GM19395 (cell line): ENCODE data around the gene MTMR12.

Experiments
- ATAC-seq: cut with Tn5 transposase; IDR thresholded peaks from one replicate; pipeline ENCODE4 v1.9.1; 2021; ENCODE audit warnings: mild to moderate bottlenecking, moderate library complexity; ENCODE audit not compliant: unreplicated experiment

Gene MTMR12

DNA sequence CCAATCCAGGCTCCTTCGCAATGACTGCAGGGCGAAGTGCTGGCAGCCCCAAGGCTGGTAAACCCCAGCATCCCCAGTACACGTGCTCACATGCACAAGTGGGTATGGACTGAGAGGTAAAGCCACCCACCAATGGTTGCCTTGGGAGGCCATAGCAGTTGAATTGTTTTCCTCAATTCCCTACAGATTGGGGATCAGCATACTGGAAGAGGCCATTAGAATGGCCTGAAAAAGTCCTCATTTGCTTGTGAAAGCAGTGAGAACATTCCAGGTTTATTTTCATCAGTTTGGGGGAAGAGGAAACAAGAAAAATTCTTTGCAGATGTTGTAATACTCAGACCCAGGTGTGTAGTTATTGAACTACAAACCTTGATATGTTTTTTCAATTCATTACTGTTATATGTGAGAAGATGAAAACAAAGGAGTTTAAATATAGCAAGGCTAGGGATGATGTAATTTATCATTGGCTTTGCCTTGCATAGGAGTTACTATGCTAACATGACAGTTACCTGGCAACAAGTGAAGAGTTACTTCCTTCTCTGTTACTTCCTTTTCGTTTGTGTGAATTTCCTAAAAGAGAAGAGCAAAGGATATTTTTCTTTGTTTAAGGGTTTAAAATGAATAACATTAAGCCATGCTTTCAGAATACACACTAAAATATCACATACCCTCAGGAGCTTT, 36.4 kb downstream of the MTMR12 start:
- ATAC-seq, result peak; percentile 33

DNA sequence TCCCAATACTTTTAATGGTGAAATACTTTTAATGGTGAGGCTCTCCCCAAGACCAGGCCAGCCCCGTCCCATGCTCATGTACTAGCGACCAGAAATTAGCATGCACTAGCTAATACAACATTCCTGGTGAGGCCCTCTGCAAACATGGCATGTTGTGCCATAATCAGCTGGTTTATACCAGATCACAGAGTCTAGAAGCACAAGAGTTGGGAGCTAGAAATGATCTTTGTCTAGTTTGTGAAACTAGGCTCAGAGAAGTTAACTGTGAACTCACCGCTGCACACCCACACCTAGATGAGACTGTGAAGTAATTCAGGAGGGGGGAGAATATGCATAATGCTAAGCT, 37.4 kb downstream of the MTMR12 start:
- ATAC-seq, result no peak

DNA sequence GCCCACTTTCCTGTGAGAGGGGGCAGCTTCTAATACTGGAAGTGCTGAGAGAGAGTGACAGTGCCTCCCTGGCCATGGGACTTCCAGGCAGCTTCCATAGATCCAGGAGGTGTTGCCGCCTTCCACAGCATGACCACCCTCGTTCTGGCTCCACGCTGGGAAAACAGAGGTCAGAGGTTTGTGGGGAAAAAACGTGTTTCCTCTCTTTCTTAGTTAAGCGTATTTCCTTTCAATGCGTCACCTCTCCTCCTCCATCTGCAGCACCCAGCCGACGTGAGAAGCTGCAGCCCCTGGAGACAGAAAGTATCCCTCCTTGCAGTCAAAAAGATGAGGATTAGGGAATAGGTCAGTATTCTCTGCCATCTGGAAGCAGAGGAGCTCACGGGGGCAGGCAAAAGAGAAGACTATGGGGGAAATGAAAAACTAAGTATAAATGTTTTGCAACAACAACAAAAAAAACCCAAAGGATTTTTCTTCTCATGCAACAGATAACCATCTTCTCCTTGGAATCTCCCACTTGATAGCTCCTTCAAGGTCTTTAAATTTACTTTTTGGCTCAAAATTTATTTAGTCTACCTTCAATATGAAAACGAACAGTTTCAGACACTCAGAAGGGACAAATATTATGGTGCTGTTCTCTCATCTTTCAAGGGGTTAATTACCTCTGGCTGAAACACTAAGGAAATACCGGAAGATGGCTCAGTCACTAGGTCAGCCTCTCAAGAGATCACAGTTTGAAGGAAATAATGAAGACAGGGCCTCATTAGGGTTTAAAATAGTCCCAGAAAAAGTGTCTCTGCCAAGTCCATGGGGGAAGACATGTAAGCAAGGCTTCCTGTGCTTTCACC, 38.0 kb downstream of the MTMR12 start:
- no peak for ATAC-seq

GRCh38 chr5:32273821-32274220, 38.9 kb downstream of the MTMR12 start:
- no peak for ATAC-seq

- ATAC-seq, result no peak
Measured at GRCh38 chr5:32272746-32273145, 40.0 kb downstream of the MTMR12 start.

DNA sequence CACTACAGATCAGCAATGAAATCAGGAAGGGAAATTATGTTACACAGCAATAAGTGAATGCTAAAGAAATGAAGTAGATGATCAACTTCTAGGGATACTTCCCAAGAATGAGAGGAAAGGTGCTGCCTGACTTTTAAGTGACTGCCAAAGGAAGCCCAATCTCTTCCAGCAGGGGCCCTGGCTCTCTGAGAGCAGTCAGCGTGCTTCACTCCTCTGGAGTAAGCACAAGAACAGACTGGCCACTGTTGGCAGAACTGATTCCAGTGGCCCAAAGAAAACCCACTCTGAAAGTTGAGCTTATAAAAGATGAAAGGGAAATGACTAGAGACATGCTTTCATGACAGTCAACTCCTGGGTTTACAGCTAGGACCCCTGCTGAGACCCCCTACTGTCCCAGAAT, 41.8 kb downstream of the MTMR12 start:
- ATAC-seq, result no peak

DNA sequence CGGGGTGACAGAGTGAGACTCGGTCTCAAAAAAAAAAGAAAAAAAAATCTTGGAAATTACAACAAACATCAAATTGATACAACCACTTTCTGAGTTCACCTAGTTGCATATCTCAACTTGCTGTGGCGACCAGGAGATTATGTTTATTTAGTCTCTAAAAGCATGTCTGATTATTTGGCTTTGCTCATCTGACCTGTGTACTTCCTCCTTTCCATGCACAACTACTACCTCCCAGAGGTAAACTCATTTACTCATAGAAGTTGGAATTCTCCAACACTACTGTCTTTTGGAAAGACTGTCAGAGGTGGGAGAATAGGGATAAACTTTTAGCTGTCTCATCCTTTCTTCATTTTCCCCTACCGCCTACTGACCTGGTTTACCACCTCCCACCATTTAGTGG, 42.6 kb downstream of the MTMR12 start:
- no peak for ATAC-seq

DNA sequence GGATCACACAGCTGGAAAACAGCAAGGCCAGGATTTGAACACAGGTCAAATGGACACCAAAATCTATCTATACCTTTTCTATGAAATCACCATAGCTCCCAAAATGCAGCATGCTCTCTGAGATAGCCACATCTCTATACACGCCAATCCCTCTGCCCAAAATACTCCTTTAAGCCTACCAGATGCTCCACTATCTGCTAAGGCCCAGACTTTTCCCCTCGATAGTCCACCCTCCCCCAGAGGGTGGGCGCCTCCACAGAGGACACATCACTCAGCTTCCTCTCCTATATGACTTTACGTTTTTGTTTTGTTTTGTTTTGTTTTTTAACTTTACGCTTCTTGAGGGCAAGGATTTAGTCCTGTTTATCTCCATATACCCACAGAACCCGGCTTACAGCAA, 46.8 kb downstream of the MTMR12 start:
- no peak for ATAC-seq

DNA sequence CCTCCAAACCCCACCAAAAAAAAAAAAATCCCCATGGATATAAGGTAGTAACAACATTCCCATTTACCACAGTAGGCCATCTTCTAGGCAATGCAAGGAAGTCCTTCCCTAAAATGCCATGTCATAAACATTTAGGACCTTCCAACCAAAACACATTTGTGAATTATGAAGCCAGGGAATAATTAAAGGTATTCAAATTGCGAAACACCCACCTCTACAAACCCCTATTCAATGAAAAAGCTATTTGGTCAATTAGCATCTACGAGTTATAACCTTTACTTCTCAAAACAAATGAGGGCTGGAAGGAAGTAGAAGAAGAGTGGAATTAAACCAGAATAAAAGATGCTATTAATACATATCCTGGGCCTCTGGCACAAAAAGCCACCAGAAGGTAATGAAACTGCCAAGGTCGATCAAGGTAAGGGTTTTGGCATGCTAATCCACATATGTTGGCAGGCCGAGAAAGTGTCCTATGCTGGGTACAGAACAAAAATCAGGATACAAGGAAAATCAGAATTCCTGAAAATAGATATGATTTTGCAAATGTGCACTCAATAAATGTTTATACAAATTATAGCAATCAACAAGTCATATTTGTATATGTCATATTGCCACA, 47.7 kb downstream of the MTMR12 start:
- ATAC-seq, result no peak

- ATAC-seq, result no peak
Measured at GRCh38 chr5:32263684-32264083, 49.1 kb downstream of the MTMR12 start.

GRCh38 chr5:32261198-32261597, 51.5 kb downstream of the MTMR12 start:
- peak; percentile 88 for ATAC-seq

GRCh38 chr5:32259033-32259432, 53.7 kb downstream of the MTMR12 start:
- no peak for ATAC-seq

- ATAC-seq, result no peak
Measured at GRCh38 chr5:32258424-32258823, 54.3 kb downstream of the MTMR12 start.

DNA sequence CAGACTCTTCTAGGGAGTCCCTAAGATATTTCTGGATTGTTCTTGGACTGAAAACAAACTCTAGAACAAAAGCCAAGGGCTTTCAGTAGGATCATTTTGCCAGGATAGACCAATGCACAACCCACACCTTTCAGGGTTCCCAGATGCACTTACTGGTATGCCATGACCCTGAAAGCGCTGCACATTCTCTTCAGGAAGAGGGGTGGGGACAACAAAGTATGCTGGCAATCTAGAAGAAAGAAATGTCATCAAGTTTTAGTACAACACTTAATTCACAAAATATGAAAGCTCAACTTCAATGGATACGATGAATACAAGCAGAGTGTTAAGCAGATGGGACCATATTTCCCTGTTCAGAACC, 57.2 kb downstream of the MTMR12 start:
- ATAC-seq, result no peak

GRCh38 chr5:32254881-32255539, 57.7 kb downstream of the MTMR12 start:
- ATAC-seq, result no peak

- ATAC-seq, result no peak
Measured at GRCh38 chr5:32251871-32252458, 60.8 kb downstream of the MTMR12 start.

DNA sequence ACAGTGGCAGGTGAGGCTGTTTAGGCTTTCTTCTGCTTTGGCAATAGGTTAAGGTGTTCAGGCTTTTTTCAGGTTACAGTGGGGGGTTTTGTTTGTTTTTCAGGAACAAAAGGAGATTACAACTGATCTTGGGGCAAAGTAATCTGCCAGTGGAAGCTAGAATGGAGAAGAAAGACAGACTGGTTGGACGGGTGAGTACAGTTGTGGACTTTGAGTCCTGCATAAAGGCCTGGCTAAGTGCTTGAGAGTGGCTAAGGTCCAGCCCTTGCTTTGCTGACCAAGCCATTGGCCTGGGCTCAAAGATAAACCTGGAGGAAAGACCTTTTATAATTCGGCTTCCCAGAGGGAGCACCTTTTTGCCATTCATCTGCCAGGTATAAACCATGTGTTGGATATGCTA, 63.1 kb downstream of the MTMR12 start:
- no peak for ATAC-seq

- no peak for ATAC-seq
Measured at GRCh38 chr5:32245742-32246141, 67.0 kb downstream of the MTMR12 start.

DNA sequence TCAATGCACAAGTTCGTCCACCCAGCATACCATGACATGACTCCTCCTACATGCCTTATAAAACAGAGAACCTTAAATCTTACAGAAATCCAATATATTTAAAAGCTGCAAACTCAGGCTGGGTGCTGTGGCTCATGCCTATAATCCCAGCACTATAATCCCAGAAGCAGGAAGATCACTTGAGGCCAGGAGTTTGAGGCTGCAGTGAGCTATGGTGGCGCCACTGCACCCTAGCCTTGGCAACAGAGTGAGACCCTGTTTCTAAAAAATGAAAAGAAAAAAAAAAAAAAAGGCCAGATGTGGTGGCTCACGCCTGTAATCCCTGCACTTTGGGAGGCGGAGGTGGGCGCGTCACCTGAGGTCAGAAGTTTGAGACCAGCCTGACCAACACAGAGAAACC, 68.7 kb downstream of the MTMR12 start:
- ATAC-seq, result no peak

- ATAC-seq, result no peak
Measured at GRCh38 chr5:32241034-32241783, 71.5 kb downstream of the MTMR12 start.

DNA sequence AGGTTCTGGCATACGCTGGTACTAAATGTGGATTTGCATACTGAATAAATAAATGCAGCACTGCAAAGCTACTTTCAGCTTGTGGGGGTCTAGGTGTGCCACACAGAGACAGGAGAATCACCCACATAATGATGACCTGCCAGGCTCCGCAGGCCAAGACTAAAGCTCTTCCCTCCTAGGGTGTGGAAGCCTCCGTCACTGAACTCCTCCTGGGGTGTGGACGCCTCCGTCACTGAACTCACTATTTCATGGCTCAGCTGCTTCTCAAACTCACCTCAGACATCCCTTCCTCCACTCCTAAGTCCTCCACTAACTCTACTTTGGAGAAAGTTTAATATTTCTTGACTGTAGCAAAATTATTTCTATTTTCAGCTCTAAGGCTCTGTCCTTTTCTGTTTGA, 73.4 kb downstream of the MTMR12 start:
- no peak for ATAC-seq
